NCI-H1417 (cell line): ENCODE results near the gene GLYR1.
A peak's percentile ranks its signal among the peaks of the same experiment; 100 is the strongest.

ENCODE experiments used
- DNase-seq, 3 experiments: peaks; one replicate each; lab custom pipeline; 2025; lab: John Stamatoyannopoulos, UW

Gene GLYR1

GRCh38 chr16:4805231-4805630 lies 41.9 kb downstream of the GLYR1 start:
- no peak for DNase-seq

- no peak for DNase-seq
Observed at GRCh38 chr16:4803898-4804762, 43.0 kb downstream of the GLYR1 start.

GRCh38 chr16:4803401-4803844 lies 43.7 kb downstream of the GLYR1 start:
- DNase-seq: peak in 1 of 3 experiments; percentile 31

GRCh38 chr16:4802659-4803287 lies 44.3 kb downstream of the GLYR1 start:
- DNase-seq: peak; percentile 84 to 94 (median 93)

- DNase-seq: peak; percentile 77 to 88 (median 85)
Observed at GRCh38 chr16:4801962-4802658, 45.0 kb downstream of the GLYR1 start, which contains the start of gene ROGDI. Gene ROGDI (minus strand): TSS chr16:4802633. CDS start chr16:4802571, 62 bp downstream.

GRCh38 chr16:4801051-4801961 lies 45.8 kb downstream of the GLYR1 start:
- DNase-seq: peak in 2 of 3 experiments; percentile 45 to 61

- peak in 2 of 3 experiments; percentile 9 to 16 for DNase-seq
Observed at GRCh38 chr16:4800290-4801041, 46.6 kb downstream of the GLYR1 start.

GRCh38 chr16:4799171-4799855 lies 47.8 kb downstream of the GLYR1 start:
- no peak for DNase-seq

GRCh38 chr16:4798456-4798855 lies 48.6 kb downstream of the GLYR1 start:
- DNase-seq: no peak

- no peak for DNase-seq
Observed at GRCh38 chr16:4797805-4798252, 49.3 kb downstream of the GLYR1 start.

GRCh38 chr16:4796982-4797804 lies 49.9 kb downstream of the GLYR1 start:
- DNase-seq: no peak

GRCh38 chr16:4795828-4796572 lies 51.1 kb downstream of the GLYR1 start:
- DNase-seq: peak in 1 of 3 experiments; percentile 46

- DNase-seq: peak; percentile 39 to 93 (median 91)
Observed at GRCh38 chr16:4795181-4795827, 51.8 kb downstream of the GLYR1 start, which contains the start of gene SMIM22. Gene SMIM22 (plus strand): TSS chr16:4795369. CDS start chr16:4795735, 366 bp downstream.

- no peak for DNase-seq
Observed at GRCh38 chr16:4792951-4793513, 54.1 kb downstream of the GLYR1 start.

- no peak for DNase-seq
Observed at GRCh38 chr16:4790871-4791270, 56.2 kb downstream of the GLYR1 start.

GRCh38 chr16:4790261-4790660 lies 56.8 kb downstream of the GLYR1 start:
- no peak for DNase-seq

GRCh38 chr16:4788910-4789309 lies 58.2 kb downstream of the GLYR1 start:
- DNase-seq: no peak
